Right renal cortex interstitium (tissue), 3 donors: Measurements from ENCODE around the gene KCNAB1. TPM values are rescaled to one million over a fixed set of nuclear protein-coding genes. Genes with fewer than 3 reads are reported as not detected.
"Not testable (repeated sequence)": the region's sequence is repeated elsewhere in the genome, so short reads cannot be mapped to it uniquely, and the experiment has no call there.

ENCODE experiments used
- DNase-seq, 3 donors: peaks; one replicate each; pipeline ENCODE4 v3.0.0-alpha.2; 2013; ENCODE audit warnings: low read depth in 3 of 3, low spot score in 2 of 3
- polyA plus RNA-seq, 3 donors: library from polyadenylated mRNA; unstranded; fragments of 120-200 nt; gene quantifications; one replicate each; pipeline ENCODE4 v1.2.1, GENCODE V29; 2013; ENCODE audit not compliant: insufficient read length in 3 of 3

The KCNAB1 gene
- polyA plus RNA-seq, 3 donors, result 2.9 to 3.7 (median 3.0) TPM

DNA sequence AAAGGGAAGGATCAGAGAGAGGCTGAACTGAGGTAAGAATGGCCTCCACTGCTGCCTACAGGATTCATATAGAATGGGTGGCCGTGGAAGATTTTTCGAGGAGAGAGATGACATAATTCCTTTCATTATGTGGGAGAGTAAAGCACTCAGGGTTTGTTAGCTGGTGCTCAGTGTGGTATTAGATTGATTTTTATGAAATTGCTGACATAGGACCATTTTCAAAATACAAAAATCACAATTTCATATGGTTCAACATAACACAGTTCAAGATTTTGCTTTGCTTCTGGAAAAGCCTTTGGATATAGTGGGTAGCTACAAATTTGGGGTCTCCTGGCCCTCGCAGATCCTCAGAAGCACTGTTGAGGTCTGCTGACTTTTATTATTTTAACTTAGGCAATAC, 95.4 kb downstream of the KCNAB1 start:
- no peak for DNase-seq

DNA sequence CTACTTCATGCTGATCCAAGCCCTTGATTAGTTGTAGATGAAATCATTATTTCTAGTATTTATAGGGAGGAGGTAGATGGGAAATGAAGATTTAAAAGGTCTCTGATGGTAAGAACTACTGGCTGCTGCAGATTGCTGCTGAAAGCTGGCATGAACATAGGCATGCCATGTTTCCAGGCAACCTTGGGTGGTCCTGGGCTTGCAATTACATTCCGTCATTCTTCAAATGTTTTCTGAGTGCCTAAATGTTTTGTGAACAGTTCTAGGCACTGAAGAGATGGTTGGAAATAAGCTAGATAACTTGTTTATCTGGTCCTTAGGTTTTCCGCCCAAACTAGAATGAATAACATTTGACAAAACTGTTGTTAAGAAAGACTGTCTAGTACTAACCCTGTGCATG, 95.8 kb downstream of the KCNAB1 start:
- no peak for DNase-seq

DNA sequence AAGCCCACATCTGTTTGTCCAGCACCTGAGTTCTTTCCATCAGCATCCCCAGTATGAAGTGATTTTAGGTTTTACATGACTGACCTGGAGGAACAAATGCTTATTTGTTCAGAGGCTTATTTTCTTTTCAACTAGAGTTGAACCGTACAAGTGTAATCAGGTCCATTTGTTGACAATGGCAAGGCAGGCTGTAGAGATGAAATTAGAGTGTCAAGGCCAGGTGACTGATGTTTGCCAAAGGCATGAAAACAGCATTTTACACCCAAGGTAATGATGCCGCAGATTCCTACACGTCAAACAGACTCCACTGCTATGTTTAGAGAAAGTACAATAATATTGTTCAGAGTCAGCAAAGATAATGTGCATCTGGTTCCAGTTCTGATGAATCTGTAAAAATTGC, 96.5 kb downstream of the KCNAB1 start:
- DNase-seq, result no peak

GRCh38 chr3:156217674-156218352, 97.4 kb downstream of the KCNAB1 start:
- no peak for DNase-seq

- DNase-seq, result no peak
Observed at GRCh38 chr3:156218353-156218744, 98.0 kb downstream of the KCNAB1 start.

- DNase-seq, result not testable (repeated sequence)
Observed at GRCh38 chr3:156222381-156222780, 102.0 kb downstream of the KCNAB1 start.

DNA sequence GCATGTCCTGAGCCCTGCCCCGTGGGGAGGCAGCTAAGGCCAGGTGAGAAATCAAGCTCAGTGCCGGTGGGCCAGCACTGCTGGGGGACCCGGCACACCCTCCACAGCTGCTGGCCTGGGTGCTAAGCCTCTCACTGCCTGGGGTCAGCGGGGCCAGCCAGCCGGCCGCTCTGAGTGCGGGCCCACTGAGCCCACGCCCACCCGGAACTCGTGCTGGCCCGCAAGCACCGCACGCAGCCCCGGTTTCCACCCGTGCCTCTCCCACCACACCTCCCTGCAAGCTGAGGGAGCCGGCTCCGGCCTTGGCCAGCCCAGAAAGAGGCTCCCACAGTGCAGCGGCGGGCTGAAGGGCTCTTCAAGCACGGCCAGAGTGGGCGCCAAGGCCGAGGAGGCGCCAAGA, 103.7 kb downstream of the KCNAB1 start:
- not testable (repeated sequence) for DNase-seq

DNA sequence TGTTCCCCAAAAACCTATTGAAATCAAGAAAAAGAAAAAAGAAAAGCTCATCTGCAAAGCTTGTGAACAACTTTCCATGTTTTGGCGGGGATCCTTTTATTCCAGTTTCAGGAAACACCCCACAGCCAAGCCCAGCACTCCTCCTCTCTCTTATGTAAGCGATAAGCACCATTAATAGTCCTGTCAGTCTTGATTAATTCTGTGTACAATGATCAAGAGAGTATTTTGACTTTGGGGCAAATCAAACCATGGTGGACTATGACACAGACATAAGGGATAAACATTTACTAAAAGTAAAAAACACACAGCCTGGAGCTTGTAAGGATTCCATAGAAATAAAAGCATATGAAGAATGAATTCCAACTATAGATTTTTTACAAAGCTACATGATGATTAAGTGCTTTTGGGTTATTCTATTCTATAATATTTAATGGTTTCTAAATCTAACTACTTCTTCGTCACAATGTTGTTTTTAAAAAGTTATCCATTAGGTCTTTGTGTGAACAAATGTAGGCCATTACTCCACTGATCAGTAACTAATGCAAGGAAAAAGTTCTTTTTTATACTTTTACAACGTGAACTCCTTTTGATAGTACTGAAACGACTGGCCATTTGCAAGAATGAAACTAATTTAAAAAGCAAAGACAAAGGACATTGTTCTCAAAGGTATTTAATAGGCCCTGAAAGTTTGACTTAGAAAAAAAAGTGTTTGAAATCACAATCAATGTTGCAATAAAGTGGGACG, 106.5 kb downstream of the KCNAB1 start:
- DNase-seq, result no peak

DNA sequence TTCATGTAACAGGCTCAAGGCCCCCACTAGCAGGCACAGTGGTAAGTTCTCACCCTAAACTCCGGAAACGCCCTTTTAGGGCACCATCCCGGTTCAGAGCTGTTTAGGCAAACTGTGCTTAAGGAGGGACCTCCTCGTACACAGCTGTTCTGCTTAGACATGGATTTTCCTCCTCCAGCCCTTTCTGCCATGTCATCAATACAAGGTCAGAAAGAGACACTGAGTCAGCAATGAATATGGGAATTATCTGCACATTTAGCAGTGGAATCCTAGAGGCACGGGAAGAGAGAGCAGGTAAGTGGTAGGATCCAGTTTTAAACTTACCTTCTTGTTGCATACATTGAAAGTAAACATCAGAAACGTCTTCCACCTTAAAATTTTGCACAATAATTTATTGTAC, 107.3 kb downstream of the KCNAB1 start:
- DNase-seq, result no peak

- no peak for DNase-seq
Observed at GRCh38 chr3:156230278-156230900, 110.0 kb downstream of the KCNAB1 start.

DNA sequence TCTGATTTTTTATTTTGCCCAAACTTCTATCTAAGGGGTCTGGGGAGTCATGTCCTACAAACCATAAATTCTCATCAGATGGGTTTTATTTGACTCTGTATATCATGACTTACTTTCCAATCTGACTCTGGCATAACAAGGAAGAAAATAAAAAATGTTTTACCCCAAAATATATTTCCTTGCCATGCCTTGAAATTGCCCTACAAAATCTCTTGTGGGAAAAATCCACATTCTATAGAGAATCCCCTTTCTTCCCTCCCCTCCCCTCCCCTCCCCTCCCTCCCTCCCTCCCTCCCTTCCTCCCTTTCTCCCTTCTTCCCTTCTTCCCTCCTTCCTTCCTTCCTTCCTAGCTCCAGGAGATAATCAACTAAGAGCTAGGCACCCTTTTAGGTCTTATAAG, 110.8 kb downstream of the KCNAB1 start:
- not testable (repeated sequence) for DNase-seq

DNA sequence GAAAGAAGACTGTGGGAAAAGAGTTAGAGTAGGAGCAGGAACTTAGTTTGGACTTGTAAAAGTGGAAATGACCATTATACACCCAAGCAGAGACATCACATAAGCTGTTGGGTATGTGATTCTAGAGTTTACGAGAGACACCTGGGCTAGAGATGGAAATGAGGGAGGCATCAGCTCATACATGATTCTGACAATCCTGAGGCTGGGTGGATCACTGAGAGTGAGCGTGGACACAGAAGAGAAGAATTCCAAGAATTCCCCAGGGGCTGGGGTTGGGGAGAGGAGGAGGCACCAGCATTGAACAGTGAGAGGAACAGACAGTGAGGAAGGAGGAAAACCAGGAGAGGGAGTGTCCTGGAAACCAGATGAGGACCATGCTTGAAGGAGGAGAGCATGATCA, 113.5 kb downstream of the KCNAB1 start:
- DNase-seq, result no peak

DNA sequence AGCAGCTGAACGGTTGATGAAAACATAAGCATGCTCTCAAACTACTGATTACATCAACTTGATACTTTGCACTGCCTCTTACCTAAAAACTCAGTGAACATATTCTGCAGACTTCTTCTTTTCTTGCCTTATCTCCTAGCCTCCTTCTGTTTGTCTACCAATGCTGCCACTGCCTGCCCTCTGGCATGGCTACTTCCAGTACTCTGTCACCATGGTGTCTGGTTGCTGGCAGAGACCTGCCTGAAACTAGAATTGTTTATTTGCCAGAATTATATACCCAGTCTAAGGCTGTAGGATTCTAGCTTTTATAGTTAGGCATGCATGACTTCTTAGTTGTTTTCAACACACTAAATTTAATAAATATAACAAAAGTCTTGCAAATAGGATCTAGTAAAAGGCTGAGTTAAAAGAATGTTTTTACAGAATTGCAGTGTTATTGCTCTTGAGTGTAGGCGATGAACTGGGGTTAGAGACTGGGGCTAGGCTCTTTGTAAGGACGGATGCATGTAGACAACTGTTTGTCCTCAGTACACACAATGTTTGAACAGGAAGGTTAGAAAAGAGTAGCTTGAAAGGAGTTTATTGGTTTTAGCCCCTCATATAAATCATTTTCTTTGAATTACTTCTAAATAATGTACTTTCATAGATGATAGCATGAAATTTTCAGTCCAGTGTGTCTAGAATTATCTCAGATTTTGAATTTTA, 116.3 kb downstream of the KCNAB1 start:
- no peak for DNase-seq

DNA sequence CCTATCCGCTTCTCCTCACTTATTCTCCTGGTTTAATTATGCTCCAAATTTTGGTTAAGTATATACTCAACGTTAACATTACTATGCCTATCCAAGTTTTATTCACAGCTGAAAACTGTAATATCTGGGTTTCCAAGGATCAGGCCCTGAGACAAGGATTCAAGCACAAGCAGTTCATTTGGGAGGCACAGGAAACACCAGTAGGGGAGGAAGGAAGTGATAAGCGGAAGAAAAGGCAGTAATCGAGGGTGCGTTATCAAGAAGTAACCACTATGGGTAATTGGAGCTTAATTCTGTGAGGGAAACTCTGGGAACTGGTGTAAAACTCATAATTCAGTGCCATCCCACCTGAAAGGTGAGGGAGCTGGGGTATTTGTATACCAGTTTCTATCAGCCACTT, 120.3 kb downstream of the KCNAB1 start:
- no peak for DNase-seq

DNA sequence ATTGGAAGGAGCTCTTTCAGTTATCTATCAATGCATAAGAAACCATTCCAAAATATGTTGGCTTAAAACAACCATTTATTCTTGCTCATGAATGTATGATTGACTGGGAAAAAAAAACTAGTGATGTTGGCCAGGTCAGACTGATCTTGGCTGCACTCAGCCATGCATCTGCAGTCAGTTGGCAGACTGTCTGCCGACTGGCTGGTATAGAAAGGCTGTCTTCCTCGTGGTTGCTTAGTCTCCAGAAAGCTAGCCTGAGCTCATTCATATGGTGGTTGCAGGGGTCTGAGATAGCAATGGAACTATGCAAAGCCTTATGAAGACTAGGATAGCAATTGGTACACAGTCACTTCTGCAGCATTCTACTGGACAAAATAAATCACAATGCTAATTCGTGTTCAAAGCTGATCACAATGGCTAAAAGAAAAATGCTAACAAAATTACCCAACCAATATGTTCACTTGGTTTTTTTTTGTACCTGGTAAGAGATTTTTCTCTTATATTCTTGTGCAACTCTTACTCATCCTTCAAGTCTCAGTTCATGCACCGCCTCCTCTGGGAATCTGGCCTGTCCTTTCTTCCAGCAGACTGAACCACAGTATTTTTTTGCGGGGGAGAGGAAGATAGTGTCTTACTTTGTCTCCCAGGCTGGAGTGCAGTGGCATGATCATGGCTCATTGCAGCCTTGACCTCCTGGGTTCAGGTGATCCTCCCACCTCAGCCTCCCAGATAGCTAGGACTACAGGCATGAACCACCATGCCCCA, 126.8 kb downstream of the KCNAB1 start:
- no peak for DNase-seq

DNA sequence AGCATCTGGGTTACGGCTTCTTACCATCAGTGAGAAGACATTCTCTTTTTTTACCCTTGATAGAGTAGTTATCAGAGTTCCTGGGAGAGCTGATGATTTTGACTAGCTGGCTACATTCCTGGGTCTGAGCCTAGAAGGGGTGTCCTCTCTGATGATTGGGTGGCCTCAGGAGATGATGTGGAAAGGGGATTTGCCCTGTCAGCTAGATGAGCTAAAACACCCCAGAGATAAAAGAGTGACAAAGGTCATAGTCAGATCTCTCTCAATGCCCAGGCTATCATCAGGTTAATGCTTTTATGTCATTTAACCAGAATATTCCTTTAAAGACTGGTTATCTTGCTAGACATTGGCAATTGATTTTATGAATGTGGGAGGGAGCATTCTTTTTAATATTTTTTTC, 130.2 kb downstream of the KCNAB1 start:
- DNase-seq, result no peak

- DNase-seq, result no peak
Observed at GRCh38 chr3:156251424-156251823, 131.0 kb downstream of the KCNAB1 start.

DNA sequence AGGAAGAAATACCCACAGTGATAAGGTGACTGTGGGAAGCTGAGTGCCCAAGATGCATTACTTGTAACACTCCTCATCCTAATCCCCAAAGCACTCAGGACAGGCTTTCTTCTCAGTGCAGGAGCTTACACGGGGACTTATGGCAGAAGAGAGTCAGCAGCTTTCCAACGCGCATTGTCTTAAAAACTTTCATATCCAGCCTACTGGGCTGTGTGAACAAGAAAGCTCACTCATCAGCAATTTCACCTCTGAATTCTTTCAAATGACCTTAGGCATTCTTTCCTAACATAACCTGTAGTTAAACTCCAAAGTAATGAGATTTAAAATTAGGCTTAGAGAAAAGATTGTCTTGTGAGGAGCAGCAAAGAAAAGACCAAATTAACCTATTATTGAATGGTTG, 132.3 kb downstream of the KCNAB1 start:
- DNase-seq, result no peak

DNA sequence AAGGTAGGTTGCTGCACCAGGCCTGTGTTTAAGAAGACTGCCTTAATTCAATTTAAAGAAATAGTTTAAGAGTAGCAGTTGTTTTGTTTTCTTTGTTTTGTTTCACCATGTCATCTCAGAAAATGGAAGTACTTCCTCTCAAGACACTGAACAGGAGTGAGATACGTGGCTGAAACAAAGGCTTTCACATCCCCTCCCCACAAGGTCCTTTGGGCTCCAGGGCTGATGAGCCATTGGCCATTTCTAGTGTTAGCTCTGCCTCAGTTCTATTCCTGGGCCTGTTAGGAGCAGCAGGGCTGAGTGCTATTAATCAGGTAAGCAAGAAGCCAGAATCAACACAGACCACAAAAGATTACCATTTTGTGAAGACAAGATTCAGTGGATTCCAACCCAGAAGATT, 132.8 kb downstream of the KCNAB1 start:
- DNase-seq, result no peak

DNA sequence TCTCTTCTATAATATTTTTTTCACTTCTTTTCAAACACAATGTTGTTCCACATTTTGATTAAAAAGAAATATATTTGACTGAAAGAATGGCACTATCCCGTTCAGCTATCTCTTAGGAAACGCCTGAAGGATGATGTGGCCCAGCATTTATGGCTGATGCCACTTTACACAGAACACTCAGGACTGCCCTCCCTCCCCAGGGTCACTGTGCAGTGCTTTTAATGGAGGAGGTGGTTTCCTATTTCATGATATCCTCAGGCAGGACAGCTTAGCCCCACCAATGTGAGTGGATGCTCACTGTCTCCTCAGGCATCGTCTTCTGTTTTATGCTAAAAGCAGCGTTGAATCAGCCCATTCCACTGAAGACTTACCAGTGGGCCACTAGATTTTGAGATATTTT, 135.9 kb downstream of the KCNAB1 start:
- no peak for DNase-seq

- DNase-seq, result no peak
Observed at GRCh38 chr3:156256945-156257344, 136.6 kb downstream of the KCNAB1 start.
